HCT116 (cell line): Measurements from ENCODE around the gene EIF2AK2.

ENCODE experiments used
- CBX3 ChIP-seq: IDR thresholded peaks from 2 replicates; pipeline ENCODE4 v1.6.1; 2012; ENCODE audit warnings: low read depth
- TF ChIP-seq, protein P1 (sequence below): IDR thresholded peaks from 2 replicates; pipeline ENCODE4 v1.6.1; 2012
- TF ChIP-seq, protein P2 (sequence below), 3 experiments: fragments of 200-600 bp in 1 of 3; sonication (generic) in 1 of 3; IDR thresholded peaks in 2 of 3; conservative IDR thresholded peaks in 1 of 3; 2 replicates each; pipeline ENCODE4 v1.5.1; 2012 to 2017; ENCODE audit warnings: low read depth in 2 of 3, low read length in 2 of 3, antibody characterized with exemption in 1 of 3, borderline replicate concordance in 1 of 3, control low read depth in 1 of 3, mild to moderate bottlenecking in 1 of 3, mixed read lengths in 1 of 3, mixed run types in 1 of 3, moderate library complexity in 1 of 3; ENCODE audit not compliant: insufficient read depth in 1 of 3

DNA sequence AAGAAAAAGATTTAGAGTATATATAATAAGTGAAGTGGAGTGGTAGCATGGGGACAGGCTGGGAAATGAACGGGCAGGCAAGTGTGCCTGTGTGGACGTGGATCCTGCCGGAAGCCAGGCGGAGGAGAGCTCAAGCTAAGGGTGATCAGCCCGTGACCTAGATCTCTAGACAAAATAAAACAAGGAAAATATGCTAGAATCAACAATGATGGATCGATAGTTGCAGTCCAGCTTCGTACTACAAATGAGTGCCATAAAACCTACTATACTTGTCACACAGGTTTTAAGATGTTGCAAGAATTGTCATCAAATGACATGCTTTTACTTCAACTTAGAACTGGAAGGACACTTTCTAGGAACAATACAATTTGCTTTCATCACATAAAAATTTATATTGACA is 8.5 kb downstream of the EIF2AK2 start:
- TF ChIP-seq, protein P1, sequence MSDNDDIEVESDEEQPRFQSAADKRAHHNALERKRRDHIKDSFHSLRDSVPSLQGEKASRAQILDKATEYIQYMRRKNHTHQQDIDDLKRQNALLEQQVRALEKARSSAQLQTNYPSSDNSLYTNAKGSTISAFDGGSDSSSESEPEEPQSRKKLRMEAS, result no peak
- no peak for TF ChIP-seq CBX3
- TF ChIP-seq, protein P2, sequence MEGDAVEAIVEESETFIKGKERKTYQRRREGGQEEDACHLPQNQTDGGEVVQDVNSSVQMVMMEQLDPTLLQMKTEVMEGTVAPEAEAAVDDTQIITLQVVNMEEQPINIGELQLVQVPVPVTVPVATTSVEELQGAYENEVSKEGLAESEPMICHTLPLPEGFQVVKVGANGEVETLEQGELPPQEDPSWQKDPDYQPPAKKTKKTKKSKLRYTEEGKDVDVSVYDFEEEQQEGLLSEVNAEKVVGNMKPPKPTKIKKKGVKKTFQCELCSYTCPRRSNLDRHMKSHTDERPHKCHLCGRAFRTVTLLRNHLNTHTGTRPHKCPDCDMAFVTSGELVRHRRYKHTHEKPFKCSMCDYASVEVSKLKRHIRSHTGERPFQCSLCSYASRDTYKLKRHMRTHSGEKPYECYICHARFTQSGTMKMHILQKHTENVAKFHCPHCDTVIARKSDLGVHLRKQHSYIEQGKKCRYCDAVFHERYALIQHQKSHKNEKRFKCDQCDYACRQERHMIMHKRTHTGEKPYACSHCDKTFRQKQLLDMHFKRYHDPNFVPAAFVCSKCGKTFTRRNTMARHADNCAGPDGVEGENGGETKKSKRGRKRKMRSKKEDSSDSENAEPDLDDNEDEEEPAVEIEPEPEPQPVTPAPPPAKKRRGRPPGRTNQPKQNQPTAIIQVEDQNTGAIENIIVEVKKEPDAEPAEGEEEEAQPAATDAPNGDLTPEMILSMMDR (IDR thresholded peaks at IDR 0.05 in 2 of 3, conservative IDR thresholded peaks at IDR 0.05 in 1 of 3; ENCODE audit: borderline replicate concordance in 1 of 3, insufficient read depth in 1 of 3, low read depth in 2 of 3, low read length in 2 of 3), result no peak
